ENCODE measurements around the gene FAM241B.

GRCh38 chr10:69583106-69583505 is 46.9 kb upstream of the FAM241B start:
- TF ChIP-seq CTCF (IDR thresholded peaks at IDR 0.05) (no peak), MEF2A (IDR thresholded peaks at IDR 0.05; ENCODE audit: borderline replicate concordance, low read depth) (no peak), EZH2phosphoT487 (IDR thresholded peaks at IDR 0.05; ENCODE audit: borderline replicate concordance, low read depth) (no peak), RXRA (IDR thresholded peaks at IDR 0.05; ENCODE audit: borderline replicate concordance, low read depth) (no peak), FOXM1 (IDR thresholded peaks at IDR 0.05; ENCODE audit: low read depth) (no peak), MXI1 (IDR thresholded peaks at IDR 0.05; ENCODE audit: low read depth, low read length) (no peak), RFX5 (IDR thresholded peaks at IDR 0.05; ENCODE audit: low read length) (no peak), MAX (IDR thresholded peaks at IDR 0.05; ENCODE audit: low read depth) (no peak), ZBTB33 (IDR thresholded peaks at IDR 0.05; ENCODE audit: borderline replicate concordance, low read depth) (no peak), GABPA (IDR thresholded peaks at IDR 0.05; ENCODE audit: low read depth) (no peak), EP300 (IDR thresholded peaks at IDR 0.05; ENCODE audit: borderline replicate concordance in 1 of 2, low read depth in 1 of 2, low read length in 1 of 2) (no peak), IRF3 (IDR thresholded peaks at IDR 0.05; ENCODE audit: low read depth, low read length) (no peak), ELF1 (IDR thresholded peaks at IDR 0.05) (no peak), USF1 (IDR thresholded peaks at IDR 0.05; ENCODE audit: borderline replicate concordance, low read depth) (no peak)

Data from SK-N-SH (cell line).